ENCODE measurements around the gene IL1B.

DNA sequence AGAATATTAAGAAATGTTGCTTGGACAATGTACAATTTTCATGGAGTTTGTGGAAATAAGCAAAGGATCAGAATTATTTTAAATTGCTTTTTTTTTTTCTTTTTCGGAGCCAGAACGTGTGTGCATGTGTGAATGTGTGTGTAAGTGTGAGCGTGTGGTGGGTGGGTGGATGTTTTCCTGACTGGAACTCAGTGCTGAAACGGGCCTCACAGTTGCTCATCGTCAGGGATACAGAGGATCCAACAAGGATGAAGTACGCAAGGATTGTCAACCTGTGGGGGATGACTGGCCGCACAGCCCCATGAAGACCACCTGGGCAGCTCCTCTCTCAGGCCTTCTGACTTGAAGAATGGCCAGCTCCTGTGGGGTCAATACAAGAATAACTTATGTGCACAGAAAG lies 17.5 kb downstream of the IL1B start:
- no peak for TF ChIP-seq SMC3 (IDR thresholded peaks at IDR 0.05; ENCODE audit: low read depth, low read length)
- TF ChIP-seq EZH2phosphoT487 (IDR thresholded peaks at IDR 0.05; ENCODE audit: borderline replicate concordance, low read depth): no peak
